ENCODE measurements around the gene FKBP7. TPM values are rescaled to one million over a fixed set of nuclear protein-coding genes. Genes with fewer than 3 reads are reported as not detected.

The FKBP7 gene
- total RNA-seq, 1 experiment from 2014 or later: 18.4 TPM

DNA sequence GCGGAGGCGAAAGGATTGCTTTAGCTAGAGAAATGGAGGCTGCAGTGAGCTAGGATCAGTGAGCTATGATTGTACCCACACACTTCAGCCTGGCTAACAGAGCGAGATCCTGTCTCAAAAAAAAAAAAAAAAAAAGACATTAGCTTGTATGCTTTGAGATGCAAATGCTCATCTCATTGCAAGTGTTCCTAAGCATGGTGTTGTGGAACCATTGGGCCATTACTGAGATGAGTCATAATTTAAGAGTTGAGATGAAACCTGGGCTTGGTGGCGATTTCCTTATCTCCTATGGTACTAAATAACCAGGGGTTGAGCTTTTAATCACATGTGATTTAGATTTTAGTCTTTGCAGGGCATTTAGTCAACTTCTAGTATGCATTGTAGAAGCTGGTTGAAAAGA is 4.0 kb upstream of the FKBP7 start:
- DNase-seq (ENCODE audit: low spot score): peak; percentile 37
- ChIA-PET POLR2A (ENCODE audit: low non-redundant PET) (no interaction called here), CTCF (interaction anchor here (0.6 kb wide), 1 partner anchor 68 kb away, joined by 3 read pairs; no protein-coding TSS in a partner anchor)
- no peak for TF ChIP-seq EZH2 (IDR thresholded peaks at IDR 0.05; ENCODE audit: borderline replicate concordance, low read depth, low read length, poor library complexity, severe bottlenecking)
- TF ChIP-seq, protein P1, sequence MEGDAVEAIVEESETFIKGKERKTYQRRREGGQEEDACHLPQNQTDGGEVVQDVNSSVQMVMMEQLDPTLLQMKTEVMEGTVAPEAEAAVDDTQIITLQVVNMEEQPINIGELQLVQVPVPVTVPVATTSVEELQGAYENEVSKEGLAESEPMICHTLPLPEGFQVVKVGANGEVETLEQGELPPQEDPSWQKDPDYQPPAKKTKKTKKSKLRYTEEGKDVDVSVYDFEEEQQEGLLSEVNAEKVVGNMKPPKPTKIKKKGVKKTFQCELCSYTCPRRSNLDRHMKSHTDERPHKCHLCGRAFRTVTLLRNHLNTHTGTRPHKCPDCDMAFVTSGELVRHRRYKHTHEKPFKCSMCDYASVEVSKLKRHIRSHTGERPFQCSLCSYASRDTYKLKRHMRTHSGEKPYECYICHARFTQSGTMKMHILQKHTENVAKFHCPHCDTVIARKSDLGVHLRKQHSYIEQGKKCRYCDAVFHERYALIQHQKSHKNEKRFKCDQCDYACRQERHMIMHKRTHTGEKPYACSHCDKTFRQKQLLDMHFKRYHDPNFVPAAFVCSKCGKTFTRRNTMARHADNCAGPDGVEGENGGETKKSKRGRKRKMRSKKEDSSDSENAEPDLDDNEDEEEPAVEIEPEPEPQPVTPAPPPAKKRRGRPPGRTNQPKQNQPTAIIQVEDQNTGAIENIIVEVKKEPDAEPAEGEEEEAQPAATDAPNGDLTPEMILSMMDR (conservative IDR thresholded peaks at IDR 0.05; ENCODE audit: low read depth, low read length): no peak
- intact Hi-C loops (cut with micrococcal nuclease; ENCODE audit: unreplicated experiment): loop anchor here (5.0 kb wide), 1 partner anchor 1525 kb away; the partner anchor contains the start of gene CWC22
- Histone ChIP-seq H3K9me3 (ENCODE audit: low read depth, low read length, poor library complexity, severe bottlenecking) (no peaks in the 10 kb centered on the region), H3K27me3 (replicated peaks; ENCODE audit: insufficient read depth, low read depth, low read length, poor library complexity) (no peaks in the 10 kb centered on the region), H3K36me3 (ENCODE audit: insufficient read depth, low read length, poor library complexity, severe bottlenecking) (no peaks in the 10 kb centered on the region), H3K4me3 (ENCODE audit: low read depth, low read length, poor library complexity, severe bottlenecking) (no peak overlapping the region), H3K4me1 (ENCODE audit: insufficient read depth, low read length, poor library complexity, severe bottlenecking) (peaks cover 34% of the 10 kb centered on the region), H3K27ac (ENCODE audit: low read depth, low read length, poor library complexity, severe bottlenecking) (no peak overlapping the region)
- BruUV-seq (replicated peaks): no TSS peak

- BruUV-seq (replicated peaks): no TSS peak
- no peaks in the 10 kb centered on the region for H3K9me3 ChIP-seq (ENCODE audit: low read depth, low read length, poor library complexity, severe bottlenecking)
Measured at GRCh38 chr2:178480227-178481181, 2.1 kb upstream of the FKBP7 start, which contains the start of gene PLEKHA3. Gene PLEKHA3, plus strand, starts transcription at chr2:178480457. Its CDS starts 413 bp downstream, at chr2:178480870.

DNA sequence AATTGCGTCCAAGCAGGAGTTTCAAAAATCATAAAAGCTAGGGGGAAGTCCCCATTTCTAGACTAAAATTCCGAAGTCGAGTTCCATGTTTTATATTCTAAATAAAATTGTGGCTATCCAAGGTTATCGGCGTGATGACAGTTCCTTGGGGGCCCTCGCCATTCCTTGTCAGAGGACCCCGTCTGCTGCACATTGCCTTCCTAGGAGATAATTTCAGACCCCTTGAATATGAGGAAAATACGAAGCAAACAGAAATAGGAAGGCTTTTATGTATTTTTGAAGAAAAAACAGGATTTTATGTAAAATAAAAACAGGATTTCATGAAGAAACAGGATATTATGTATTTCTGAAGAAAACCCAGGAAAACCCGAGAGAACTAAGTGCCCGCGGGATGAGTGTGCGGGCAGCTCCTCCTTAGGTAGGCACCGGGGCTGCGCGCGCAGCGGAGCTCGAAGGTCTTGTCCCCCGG is 1.4 kb upstream of the FKBP7 start:
- intact Hi-C loops (cut with micrococcal nuclease; ENCODE audit: unreplicated experiment): loop anchor here (5.0 kb wide), 1 partner anchor 1528 kb away; the partner anchor contains the start of gene CWC22
- ChIA-PET POLR2A (ENCODE audit: low non-redundant PET) (no interaction called here), CTCF (no interaction called here)
- no peak for DNase-seq (ENCODE audit: low spot score)
- peak overlapping the region; percentile 76 for H3K4me3 ChIP-seq (ENCODE audit: low read depth, low read length, poor library complexity, severe bottlenecking)
- no peaks in the 10 kb centered on the region for H3K27me3 ChIP-seq (replicated peaks; ENCODE audit: insufficient read depth, low read depth, low read length, poor library complexity)
- no peak for TF ChIP-seq EZH2 (IDR thresholded peaks at IDR 0.05; ENCODE audit: borderline replicate concordance, low read depth, low read length, poor library complexity, severe bottlenecking)
- TF ChIP-seq, protein P1 (conservative IDR thresholded peaks at IDR 0.05; ENCODE audit: low read depth, low read length): no peak
- H3K4me1 ChIP-seq (ENCODE audit: insufficient read depth, low read length, poor library complexity, severe bottlenecking): peaks cover 34% of the 10 kb centered on the region
- H3K36me3 ChIP-seq (ENCODE audit: insufficient read depth, low read length, poor library complexity, severe bottlenecking): no peaks in the 10 kb centered on the region
- H3K9me3 ChIP-seq (ENCODE audit: low read depth, low read length, poor library complexity, severe bottlenecking): no peaks in the 10 kb centered on the region
- peak overlapping the region; percentile 79 for H3K27ac ChIP-seq (ENCODE audit: low read depth, low read length, poor library complexity, severe bottlenecking)
- BruUV-seq (replicated peaks): no TSS peak

More at GRCh38 chr2:178480227-178481181, 2.1 kb upstream of the FKBP7 start, which contains the start of gene PLEKHA3:
- TF ChIP-seq, protein P1 (conservative IDR thresholded peaks at IDR 0.05; ENCODE audit: low read depth, low read length): no peak
- TF ChIP-seq EZH2 (IDR thresholded peaks at IDR 0.05; ENCODE audit: borderline replicate concordance, low read depth, low read length, poor library complexity, severe bottlenecking): no peak
- intact Hi-C loops (cut with micrococcal nuclease; ENCODE audit: unreplicated experiment): loop anchor here (5.0 kb wide), 1 partner anchor 1527 kb away; the partner anchor contains the start of gene CWC22
- Histone ChIP-seq H3K36me3 (ENCODE audit: insufficient read depth, low read length, poor library complexity, severe bottlenecking) (no peaks in the 10 kb centered on the region), H3K4me1 (ENCODE audit: insufficient read depth, low read length, poor library complexity, severe bottlenecking) (peaks cover 34% of the 10 kb centered on the region), H3K27ac (ENCODE audit: low read depth, low read length, poor library complexity, severe bottlenecking) (peak within 1 kb of the TSS; percentile 79), H3K27me3 (replicated peaks; ENCODE audit: insufficient read depth, low read depth, low read length, poor library complexity) (no peaks in the 10 kb centered on the region), H3K4me3 (ENCODE audit: low read depth, low read length, poor library complexity, severe bottlenecking) (peak within 1 kb of the TSS; percentile 76)
- DNase-seq (ENCODE audit: low spot score): peak; percentile 90
- ChIA-PET CTCF (no interaction called here), POLR2A (ENCODE audit: low non-redundant PET) (no interaction called here)

All from A673 (cell line).